GM21529 (cell line): ENCODE measurements around the gene ADCY2.

ENCODE experiments used
- ATAC-seq: cut with Tn5 transposase; IDR thresholded peaks from one replicate; pipeline ENCODE4 v1.9.1; 2021; ENCODE audit not compliant: unreplicated experiment

ADCY2 gene

GRCh38 chr5:7857361-7857760, 461.4 kb downstream of the ADCY2 start:
- no peak for ATAC-seq

DNA sequence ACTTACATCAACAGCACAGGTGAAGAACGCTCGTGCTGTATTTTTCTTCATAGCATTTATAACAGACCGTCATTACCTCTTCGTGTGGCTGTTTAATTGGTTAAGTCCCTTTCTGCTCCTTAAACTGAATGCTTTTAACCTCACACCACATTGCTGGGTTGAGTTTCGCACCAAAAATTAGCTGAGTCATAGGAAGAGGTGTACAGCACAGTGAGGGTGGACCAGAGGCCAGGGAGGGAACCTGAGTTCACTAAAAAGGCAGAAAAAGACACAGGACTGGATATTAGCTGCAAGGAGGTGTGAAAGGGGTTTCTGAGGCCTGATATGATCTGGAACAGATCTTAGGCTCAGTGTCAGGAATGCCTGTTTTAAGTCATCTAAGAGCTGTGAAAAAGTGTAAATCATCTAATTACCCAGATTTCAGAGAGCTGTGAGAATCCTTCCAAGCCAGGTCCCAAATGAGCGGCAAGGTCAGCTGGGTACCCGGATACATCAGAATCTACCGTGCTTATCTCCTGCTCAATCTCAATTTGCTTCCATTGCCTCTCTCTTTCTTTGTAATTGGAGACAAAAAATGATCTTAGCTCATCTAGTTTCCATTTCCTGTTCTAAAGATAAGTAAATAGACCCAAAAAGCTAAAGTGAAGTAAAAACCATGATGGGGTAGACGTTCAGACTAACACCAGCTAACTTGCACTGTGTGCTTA, 462.1 kb downstream of the ADCY2 start:
- ATAC-seq = no peak

DNA sequence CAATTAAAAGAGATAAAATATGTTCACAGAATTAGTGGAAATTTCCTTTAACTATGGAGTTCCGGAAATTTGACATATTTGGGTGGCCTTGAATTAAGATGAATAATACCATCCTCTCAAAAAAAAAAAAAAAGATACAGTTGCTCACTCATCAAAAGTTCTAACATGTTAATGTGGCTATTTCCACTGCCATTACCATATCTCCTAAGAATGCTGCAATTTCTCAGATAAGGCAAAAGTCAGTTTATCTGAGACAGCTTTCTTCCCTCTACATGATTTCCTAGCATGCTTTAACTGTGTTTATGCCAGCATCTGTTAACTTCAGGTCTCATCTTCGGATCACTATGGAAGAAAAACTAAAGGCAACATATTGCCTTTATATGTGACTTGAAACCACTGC, 470.3 kb downstream of the ADCY2 start:
- ATAC-seq = no peak

DNA sequence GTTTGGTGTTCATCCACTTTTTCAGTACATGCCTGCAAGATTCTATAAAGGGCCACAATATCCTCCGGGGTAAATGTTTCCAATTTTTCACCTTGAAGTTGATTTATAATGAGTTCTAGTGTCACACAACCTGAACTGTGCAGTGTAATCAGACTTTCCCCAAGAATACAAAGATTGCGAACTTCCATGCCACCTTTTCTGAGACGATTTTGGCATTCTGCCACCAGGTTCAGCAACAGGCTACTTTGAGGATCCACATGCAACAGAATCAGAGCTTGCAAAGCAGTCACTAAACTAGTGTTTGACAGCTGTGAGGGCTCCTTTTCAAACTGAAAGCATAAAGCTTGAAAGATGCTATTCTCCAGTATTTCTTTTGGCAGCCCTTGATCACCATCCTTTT, 471.3 kb downstream of the ADCY2 start:
- ATAC-seq = no peak

DNA sequence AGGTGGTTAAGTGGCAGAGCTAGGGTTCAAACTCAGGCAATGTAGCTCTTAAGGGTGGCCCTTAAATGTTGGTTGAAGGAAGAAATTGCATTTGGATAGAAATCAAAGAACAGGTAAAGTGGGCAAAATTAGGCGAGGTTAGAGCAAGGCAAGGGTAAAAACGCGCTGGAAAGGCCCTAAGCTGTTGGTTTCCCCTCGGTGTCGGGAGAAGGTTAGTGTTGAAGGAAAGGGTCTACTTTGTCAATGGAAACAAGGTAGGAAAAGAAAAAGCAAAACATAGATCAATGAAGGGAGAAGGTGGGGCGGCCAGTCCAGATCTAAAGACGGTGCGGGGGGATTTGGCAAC, 472.5 kb downstream of the ADCY2 start:
- ATAC-seq = peak; percentile 0

- ATAC-seq = peak; percentile 95
Measured at GRCh38 chr5:7868773-7869473, 473.0 kb downstream of the ADCY2 start, which contains the start of the genes FASTKD3 and MTRR. FASTKD3 (minus strand) TSS chr5:7869031; CDS start chr5:7868083, 948 bp downstream. MTRR (plus strand) TSS chr5:7869148; CDS start chr5:7870795, 1,647 bp downstream.

DNA sequence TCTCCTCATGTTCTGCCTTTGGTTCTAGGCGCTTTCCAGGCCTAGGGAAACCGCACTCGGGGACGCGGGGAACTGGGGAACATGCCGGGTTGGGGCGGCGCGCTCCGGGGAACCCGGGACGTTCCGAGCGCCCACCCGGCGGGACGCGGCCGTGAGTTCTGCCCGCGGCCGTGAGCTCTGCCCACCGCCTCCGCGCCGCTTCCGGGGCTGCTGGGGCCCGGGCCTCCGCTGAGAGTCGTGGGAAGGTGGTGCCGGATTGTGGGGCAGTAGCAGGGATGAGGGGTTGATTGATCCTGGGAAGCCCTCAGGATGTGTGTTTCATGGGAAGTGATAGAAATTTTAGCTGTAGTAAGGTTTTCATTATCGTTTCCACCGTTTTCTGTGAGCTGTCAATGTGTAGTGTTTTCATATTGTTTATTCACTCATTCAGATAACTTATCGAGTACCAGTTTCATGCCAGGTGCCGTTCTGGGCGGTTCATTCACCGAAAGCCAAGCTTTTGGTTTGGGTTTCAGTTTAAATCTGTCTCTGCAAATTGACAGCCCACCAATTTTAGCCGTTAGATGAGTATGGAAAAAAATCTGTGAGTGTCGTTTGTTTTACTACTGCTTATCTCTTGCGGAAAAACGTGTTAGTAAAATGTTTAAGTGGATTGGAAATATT, 473.7 kb downstream of the ADCY2 start:
- peak; percentile 24 for ATAC-seq

- peak; percentile 26 for ATAC-seq
Measured at GRCh38 chr5:7871653-7872052, 475.7 kb downstream of the ADCY2 start.

DNA sequence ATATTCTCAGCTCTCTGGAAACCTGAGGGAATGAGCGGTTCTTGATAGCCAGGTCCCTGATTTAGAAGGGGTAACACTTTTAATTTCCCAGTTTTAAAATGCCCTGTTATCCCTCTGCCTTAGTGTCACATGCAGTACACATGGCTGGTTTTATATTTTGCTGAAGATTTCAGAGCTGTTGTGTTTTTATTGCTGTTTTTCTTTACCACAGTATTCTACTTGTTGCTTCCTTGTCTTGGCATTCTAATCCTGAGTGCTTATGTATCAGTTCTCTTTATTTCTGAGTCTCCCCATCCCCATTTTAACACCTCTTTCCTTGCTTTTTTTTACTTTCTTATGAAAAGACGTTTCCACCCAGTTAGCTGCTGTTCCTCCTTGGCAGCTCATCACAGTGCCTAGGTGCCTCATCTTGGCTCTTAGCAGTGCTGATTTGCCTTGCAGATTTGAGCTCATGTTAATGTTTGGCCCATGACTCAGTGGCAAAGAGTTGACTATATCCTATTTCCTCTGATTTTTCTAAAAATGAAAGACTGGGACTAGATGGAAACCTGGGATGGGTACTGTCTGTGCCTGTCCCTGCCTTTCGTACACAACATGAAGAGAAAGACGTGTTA, 476.7 kb downstream of the ADCY2 start:
- no peak for ATAC-seq

DNA sequence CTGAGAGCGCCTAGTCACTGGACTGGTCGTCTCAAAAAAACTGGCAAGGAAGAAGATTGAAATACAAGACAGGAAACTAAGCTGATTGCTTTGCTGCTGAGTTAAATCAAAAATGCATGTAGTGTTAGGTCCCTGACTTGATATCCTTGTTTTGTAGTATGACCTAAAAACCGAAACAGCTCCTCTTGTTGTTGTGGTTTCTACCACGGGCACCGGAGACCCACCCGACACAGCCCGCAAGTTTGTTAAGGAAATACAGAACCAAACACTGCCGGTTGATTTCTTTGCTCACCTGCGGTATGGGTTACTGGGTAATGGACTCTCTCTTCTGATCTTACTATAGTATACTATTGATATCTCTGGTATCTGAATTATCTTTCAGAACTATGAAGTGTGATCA, 477.3 kb downstream of the ADCY2 start:
- no peak for ATAC-seq

- ATAC-seq = no peak
Measured at GRCh38 chr5:7874639-7875038, 478.7 kb downstream of the ADCY2 start.

GRCh38 chr5:7875151-7875550, 479.2 kb downstream of the ADCY2 start:
- ATAC-seq = no peak

- peak; percentile 59 for ATAC-seq
Measured at GRCh38 chr5:7876867-7877266, 480.9 kb downstream of the ADCY2 start.

GRCh38 chr5:7877851-7878250, 481.9 kb downstream of the ADCY2 start:
- ATAC-seq = no peak

GRCh38 chr5:7878381-7878873, 482.5 kb downstream of the ADCY2 start:
- peak; percentile 95 for ATAC-seq
